HG02943 (cell line): Measurements from ENCODE around the gene SLC25A26.

ENCODE experiments used
- ATAC-seq: cut with Tn5 transposase; IDR thresholded peaks from one replicate; pipeline ENCODE4 v1.9.1; 2021; ENCODE audit warnings: mild to moderate bottlenecking, low read depth, moderate library complexity; ENCODE audit not compliant: unreplicated experiment

SLC25A26 gene

GRCh38 chr3:66312039-66312438 is 91.2 kb downstream of the SLC25A26 start:
- no peak for ATAC-seq

- no peak for ATAC-seq
Observed at GRCh38 chr3:66314455-66314854, 93.7 kb downstream of the SLC25A26 start.

- ATAC-seq, result no peak
Observed at GRCh38 chr3:66317750-66318376, 97.1 kb downstream of the SLC25A26 start.

- ATAC-seq, result no peak
Observed at GRCh38 chr3:66320390-66320789, 99.6 kb downstream of the SLC25A26 start.

GRCh38 chr3:66322436-66322835 is 101.6 kb downstream of the SLC25A26 start:
- ATAC-seq, result no peak

GRCh38 chr3:66326340-66326739 is 105.5 kb downstream of the SLC25A26 start:
- no peak for ATAC-seq

- ATAC-seq, result no peak
Observed at GRCh38 chr3:66335671-66336070, 114.9 kb downstream of the SLC25A26 start.

GRCh38 chr3:66336333-66336766 is 115.5 kb downstream of the SLC25A26 start:
- no peak for ATAC-seq

- ATAC-seq, result no peak
Observed at GRCh38 chr3:66338927-66339326, 118.1 kb downstream of the SLC25A26 start.

GRCh38 chr3:66342717-66343356 is 122.0 kb downstream of the SLC25A26 start:
- no peak for ATAC-seq

- ATAC-seq, result no peak
Observed at GRCh38 chr3:66344391-66344811, 123.6 kb downstream of the SLC25A26 start.

GRCh38 chr3:66344848-66345578 is 124.2 kb downstream of the SLC25A26 start:
- ATAC-seq, result no peak

- ATAC-seq, result no peak
Observed at GRCh38 chr3:66348704-66349103, 127.9 kb downstream of the SLC25A26 start.

GRCh38 chr3:66350601-66351000 is 129.8 kb downstream of the SLC25A26 start:
- no peak for ATAC-seq

GRCh38 chr3:66353039-66353438 is 132.2 kb downstream of the SLC25A26 start:
- ATAC-seq, result no peak

- no peak for ATAC-seq
Observed at GRCh38 chr3:66353530-66353929, 132.7 kb downstream of the SLC25A26 start.

GRCh38 chr3:66354001-66354400 is 133.2 kb downstream of the SLC25A26 start:
- ATAC-seq, result no peak

GRCh38 chr3:66355394-66355793 is 134.6 kb downstream of the SLC25A26 start:
- no peak for ATAC-seq

GRCh38 chr3:66355997-66356396 is 135.2 kb downstream of the SLC25A26 start:
- ATAC-seq, result no peak

GRCh38 chr3:66361356-66361755 is 140.6 kb downstream of the SLC25A26 start:
- no peak for ATAC-seq

GRCh38 chr3:66362541-66362941 is 141.7 kb downstream of the SLC25A26 start:
- no peak for ATAC-seq

- ATAC-seq, result no peak
Observed at GRCh38 chr3:66363148-66363547, 142.3 kb downstream of the SLC25A26 start.
